ENCODE results near the gene METTL1.

DNA sequence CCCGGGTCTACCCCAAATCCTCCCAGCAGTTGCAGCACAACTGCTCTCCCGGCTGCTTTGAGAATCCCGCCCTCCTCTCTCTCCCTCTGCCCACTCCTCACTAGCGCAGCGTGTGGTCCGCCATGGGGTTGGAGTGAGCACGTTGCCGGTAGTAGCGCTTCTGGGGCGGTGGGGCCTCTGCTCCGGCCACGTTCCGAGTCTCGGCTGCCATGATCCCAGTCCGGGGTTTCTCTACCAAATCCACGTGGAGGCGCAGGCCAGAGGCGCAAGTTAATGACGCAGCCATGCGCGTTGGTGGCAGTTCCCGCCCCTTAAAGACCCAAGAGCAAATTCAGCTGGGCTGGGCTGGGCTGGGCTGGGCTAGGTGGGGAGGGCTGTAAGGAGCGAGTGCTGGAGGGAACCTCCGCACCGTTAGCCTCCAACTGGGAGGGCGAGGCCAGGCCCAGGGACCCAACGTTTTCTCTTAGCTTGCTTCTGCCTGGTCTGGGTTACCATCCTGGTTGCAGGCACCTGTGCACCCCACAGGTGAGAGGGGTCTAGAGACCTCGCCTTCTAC lies at the start of gene METTL1:
- TF ChIP-seq, protein P1, sequence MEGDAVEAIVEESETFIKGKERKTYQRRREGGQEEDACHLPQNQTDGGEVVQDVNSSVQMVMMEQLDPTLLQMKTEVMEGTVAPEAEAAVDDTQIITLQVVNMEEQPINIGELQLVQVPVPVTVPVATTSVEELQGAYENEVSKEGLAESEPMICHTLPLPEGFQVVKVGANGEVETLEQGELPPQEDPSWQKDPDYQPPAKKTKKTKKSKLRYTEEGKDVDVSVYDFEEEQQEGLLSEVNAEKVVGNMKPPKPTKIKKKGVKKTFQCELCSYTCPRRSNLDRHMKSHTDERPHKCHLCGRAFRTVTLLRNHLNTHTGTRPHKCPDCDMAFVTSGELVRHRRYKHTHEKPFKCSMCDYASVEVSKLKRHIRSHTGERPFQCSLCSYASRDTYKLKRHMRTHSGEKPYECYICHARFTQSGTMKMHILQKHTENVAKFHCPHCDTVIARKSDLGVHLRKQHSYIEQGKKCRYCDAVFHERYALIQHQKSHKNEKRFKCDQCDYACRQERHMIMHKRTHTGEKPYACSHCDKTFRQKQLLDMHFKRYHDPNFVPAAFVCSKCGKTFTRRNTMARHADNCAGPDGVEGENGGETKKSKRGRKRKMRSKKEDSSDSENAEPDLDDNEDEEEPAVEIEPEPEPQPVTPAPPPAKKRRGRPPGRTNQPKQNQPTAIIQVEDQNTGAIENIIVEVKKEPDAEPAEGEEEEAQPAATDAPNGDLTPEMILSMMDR (IDR thresholded peaks at IDR 0.05; ENCODE audit: borderline replicate concordance, extremely low read depth, low read length, poor library complexity, severe bottlenecking): no peak
- no peak for TF ChIP-seq EZH2 (IDR thresholded peaks at IDR 0.05; ENCODE audit: borderline replicate concordance, low read depth, low read length, severe bottlenecking)
